HepG2 (cell line): ENCODE results near the gene GPR162.

Experiments used
- CTCF ChIP-seq: sonication (generic); formaldehyde crosslinking; IDR thresholded peaks from 2 replicates; pipeline ENCODE4 v1.5.0; 2020; ENCODE audit warnings: mild to moderate bottlenecking, missing genetic modification reagents, moderate library complexity
- ELF3 ChIP-seq: IDR thresholded peaks from 2 replicates; pipeline ENCODE4 v1.6.1; 2016; ENCODE audit warnings: missing genetic modification reagents, missing compliant biosample characterization
- FOXJ3 ChIP-seq: sonication (generic); formaldehyde crosslinking; IDR thresholded peaks from 2 replicates; pipeline ENCODE4 v1.4.0; 2020; ENCODE audit warnings: missing genetic modification reagents, mild to moderate bottlenecking, borderline replicate concordance
- POLR2A ChIP-seq, 2 experiments: IDR thresholded peaks; 2 replicates each; pipeline ENCODE4 v1.6.1; 2011; ENCODE audit warnings: low read depth in 2 of 2, low read length in 2 of 2, mild to moderate bottlenecking in 1 of 2, moderate library complexity in 1 of 2; ENCODE audit not compliant: insufficient read depth in 1 of 2
- POLR2AphosphoS5 ChIP-seq: IDR thresholded peaks from 2 replicates; pipeline ENCODE4 v1.6.1; 2012; ENCODE audit warnings: low read depth, low read length
- SMC3 ChIP-seq: IDR thresholded peaks from 2 replicates; pipeline ENCODE4 v1.6.1; 2011; ENCODE audit warnings: low read length, improper control_type of control experiment
- SRF ChIP-seq: IDR thresholded peaks from 2 replicates; pipeline ENCODE4 v1.6.1; 2011; ENCODE audit warnings: mild to moderate bottlenecking, low read depth, low read length, moderate library complexity
- ZBTB26 ChIP-seq: IDR thresholded peaks from 2 replicates; pipeline ENCODE4 v1.6.1; 2016; ENCODE audit warnings: missing compliant biosample characterization, missing genetic modification reagents, borderline replicate concordance
- ZBTB46 ChIP-seq: sonication (generic); formaldehyde crosslinking; IDR thresholded peaks from 2 replicates; pipeline ENCODE4 v1.4.0; 2020; ENCODE audit warnings: mild to moderate bottlenecking, missing genetic modification reagents, borderline replicate concordance
- ZBTB7A ChIP-seq: sonication (generic); formaldehyde crosslinking; IDR thresholded peaks from 2 replicates; pipeline ENCODE4 v1.8.0; 2022; ENCODE audit warnings: mild to moderate bottlenecking, missing genetic modification reagents
- ZNF138 ChIP-seq: sonication (generic); formaldehyde crosslinking; IDR thresholded peaks from 2 replicates; pipeline ENCODE4 v1.5.0; 2020; ENCODE audit warnings: mild to moderate bottlenecking, low read depth, missing genetic modification reagents
- ZNF280B ChIP-seq: sonication (generic); formaldehyde crosslinking; IDR thresholded peaks from 2 replicates; pipeline ENCODE4 v1.5.0; 2020; ENCODE audit warnings: missing genetic modification reagents, mild to moderate bottlenecking, borderline replicate concordance
- ZNF282 ChIP-seq: fragments of 450-650 bp; IDR thresholded peaks from 2 replicates; pipeline ENCODE4 v1.6.1; 2018; ENCODE audit not compliant: partially characterized antibody
- ZNF670 ChIP-seq: sonication (generic); formaldehyde crosslinking; IDR thresholded peaks from 2 replicates; pipeline ENCODE4 v1.8.0; 2022; ENCODE audit warnings: mild to moderate bottlenecking, missing genetic modification reagents, borderline replicate concordance

- TF ChIP-seq ZBTB46 (CRISPR knock-in tag) (no peak), CTCF (CRISPR knock-in tag) (no peak), ZNF282 (no peak), POLR2AphosphoS5 (no peak), ZBTB7A (CRISPR knock-in tag) (no peak), ZBTB26 (CRISPR knock-in tag) (no peak), SRF (no peak), POLR2A (IDR thresholded peaks at IDR 0.05; ENCODE audit: insufficient read depth in 1 of 2, low read depth in 2 of 2, low read length in 2 of 2) (no peak), ELF3 (no peak), ZNF670 (CRISPR knock-in tag) (no peak), ZNF280B (CRISPR knock-in tag) (no peak), SMC3 (no peak), ZNF138 (CRISPR knock-in tag) (no peak), FOXJ3 (CRISPR knock-in tag) (no peak)
These were observed at the start of gene GPR162 for GRCh38 chr12:6821591-6822425.
